Common myeloid progenitor, CD34-positive (primary cell): Measurements from ENCODE around the gene GSG1.

Experiments
- CTCF ChIA-PET: fragments of 350-600 bp; sonication (Branson Sonifier 250); formaldehyde crosslinking; loops from one replicate; lab custom pipeline; 2021; ENCODE audit warnings: antibody characterized with exemption; lab: Charles Lee
- POLR2A ChIA-PET: fragments of 350-600 bp; sonication (Branson Sonifier 250); formaldehyde crosslinking; loops from one replicate; lab custom pipeline; 2021; ENCODE audit warnings: antibody characterized with exemption; lab: Charles Lee
- DNase-seq, 3 donors: peaks; one replicate each; pipeline versions ENCODE4 v3.0.0 to v3.0.0-alpha.2; 2013
- H3K27ac ChIP-seq, 2 experiments: 1 replicate in 1 of 2; 2 replicates in 1 of 2; pipeline ENCODE4 v1.7.0; 2013; ENCODE audit warnings: inconsistent platforms in 2 of 2, low read length in 2 of 2, mild to moderate bottlenecking in 2 of 2, low read depth in 1 of 2, moderate library complexity in 1 of 2; ENCODE audit not compliant: severe bottlenecking in 2 of 2, insufficient read depth in 1 of 2, poor library complexity in 1 of 2
- H3K27me3 ChIP-seq, 5 experiments: replicated peaks in 2 of 5; 1 replicate in 3 of 5; 2 replicates in 2 of 5; pipeline versions ENCODE4 v1.6.1 to v1.7.0; 2013; ENCODE audit warnings: low read length in 4 of 5, mild to moderate bottlenecking in 2 of 5, moderate library complexity in 2 of 5, inconsistent platforms in 1 of 5; ENCODE audit not compliant: insufficient read depth in 5 of 5, control insufficient read depth in 4 of 5
- H3K36me3 ChIP-seq, 4 experiments: 1 replicate in 2 of 4; 2 replicates in 2 of 4; pipeline versions ENCODE4 v1.6.1 to v1.7.0; 2013; ENCODE audit warnings: low read length in 3 of 4, control low read depth in 1 of 4, mild to moderate bottlenecking in 1 of 4; ENCODE audit not compliant: control insufficient read depth in 4 of 4, insufficient read depth in 4 of 4
- H3K4me1 ChIP-seq, 4 experiments: 1 replicate in 3 of 4; 2 replicates in 1 of 4; pipeline versions ENCODE4 v1.6.1 to v1.7.1; 2013; ENCODE audit warnings: low read length in 3 of 4, mild to moderate bottlenecking in 3 of 4, control low read depth in 1 of 4, inconsistent platforms in 1 of 4, moderate library complexity in 1 of 4; ENCODE audit not compliant: control insufficient read depth in 4 of 4, insufficient read depth in 4 of 4; ENCODE audit errors: control extremely low read depth in 1 of 4
- H3K4me3 ChIP-seq, 7 experiments: 1 replicate in 4 of 7; 2 replicates in 3 of 7; pipeline versions ENCODE4 v1.5.1 to v1.7.0; 2013; ENCODE audit warnings: mild to moderate bottlenecking in 7 of 7, low read length in 6 of 7, moderate library complexity in 6 of 7, inconsistent platforms in 2 of 7, low read depth in 2 of 7, control low read depth in 1 of 7; ENCODE audit not compliant: insufficient read depth in 4 of 7, control insufficient read depth in 1 of 7; ENCODE audit errors: extremely low read depth in 1 of 7
- H3K9me3 ChIP-seq, 5 experiments: 1 replicate in 4 of 5; 2 replicates in 1 of 5; pipeline versions ENCODE4 v1.6.1 to v1.7.1; 2013; ENCODE audit warnings: low read length in 4 of 5, mild to moderate bottlenecking in 2 of 5, inconsistent platforms in 1 of 5, low read depth in 1 of 5, moderate library complexity in 1 of 5; ENCODE audit not compliant: control insufficient read depth in 4 of 5, insufficient read depth in 2 of 5; ENCODE audit errors: control extremely low read depth in 1 of 5
- WGBS: methylation state at CpG from one replicate; pipeline ENCODE4 v1.1.5; 2013; ENCODE audit not compliant: insufficient coverage; 5-methylcytosine and 5-hydroxymethylcytosine counted together

Gene GSG1

GRCh38 chr12:13093848-13094220 is 9.6 kb downstream of the GSG1 start:
- peaks cover 0 to 2% (median 0%) of the 10 kb centered on the region in 4 experiments for H3K36me3 ChIP-seq
- ChIA-PET POLR2A (interaction anchor here (0.6 kb wide), 1 partner anchor 548 kb away, joined by 3 read pairs; no protein-coding TSS in a partner anchor), CTCF (interaction anchor here (1.0 to 4.3 kb wide), 5 partner anchors 9 to 118 kb away, joined by 3 to 22 read pairs (median 4); no protein-coding TSS in a partner anchor)
- peak in 2 of 3 donors; percentile 25 to 45 for DNase-seq
- no peak overlapping the region for H3K27ac ChIP-seq
- WGBS, result 47% methylated on average over 2 of the region's 2 CpGs
- H3K4me1 ChIP-seq, result peaks cover 6 to 31% (median 26%) of the 10 kb centered on the region in 4 experiments
- H3K27me3 ChIP-seq, result no peaks in the 10 kb centered on the region
- H3K4me3 ChIP-seq, result no peak overlapping the region
- H3K9me3 ChIP-seq, result no peaks in the 10 kb centered on the region

- Histone ChIP-seq H3K27ac (no peak overlapping the region), H3K4me1 (peaks cover 3 to 26% (median 20%) of the 10 kb centered on the region in 4 experiments)
These were observed 10.1 kb downstream of the GSG1 start for GRCh38 chr12:13093191-13093847.

GRCh38 chr12:13091832-13092231 is 11.6 kb downstream of the GSG1 start:
- CTCF ChIA-PET, result no interaction called here
- no peak overlapping the region for H3K4me3 ChIP-seq
- 100% methylated on average over 5 of the region's 6 CpGs for WGBS
- no peaks in the 10 kb centered on the region for H3K27me3 ChIP-seq
- peaks cover 0 to 3% (median 0%) of the 10 kb centered on the region in 4 experiments for H3K36me3 ChIP-seq
- H3K9me3 ChIP-seq, result no peaks in the 10 kb centered on the region
- DNase-seq, result no peak
- H3K27ac ChIP-seq, result no peak overlapping the region
- POLR2A ChIA-PET, result no interaction called here
- peaks cover 0 to 12% (median 7%) of the 10 kb centered on the region in 4 experiments for H3K4me1 ChIP-seq

More at GRCh38 chr12:13093191-13093847, 10.1 kb downstream of the GSG1 start:
- ChIA-PET POLR2A (no interaction called here), CTCF (interaction anchor here (1.0 to 4.3 kb wide), 5 partner anchors 8 to 118 kb away, joined by 3 to 22 read pairs (median 4); no protein-coding TSS in a partner anchor)
- no peak for DNase-seq
- H3K4me3 ChIP-seq, result no peak overlapping the region
- H3K9me3 ChIP-seq, result no peaks in the 10 kb centered on the region
- H3K27me3 ChIP-seq, result no peaks in the 10 kb centered on the region
- peaks cover 0 to 3% (median 0%) of the 10 kb centered on the region in 4 experiments for H3K36me3 ChIP-seq
- WGBS, result 94% methylated on average over 6 of the region's 7 CpGs

- H3K36me3 ChIP-seq, result peaks cover 0 to 3% (median under 1%) of the 10 kb centered on the region in 4 experiments
- no peak overlapping the region for H3K4me3 ChIP-seq
- H3K27ac ChIP-seq, result no peak overlapping the region
- H3K4me1 ChIP-seq, result peaks cover 0 to 12% (median 7%) of the 10 kb centered on the region in 4 experiments
- H3K9me3 ChIP-seq, result no peaks in the 10 kb centered on the region
- ChIA-PET POLR2A (interaction anchor here (0.7 kb wide), 1 partner anchor 10 kb away, joined by 4 read pairs; no protein-coding TSS in a partner anchor), CTCF (interaction anchor here (1.1 to 2.0 kb wide), 3 partner anchors 119 to 122 kb away, joined by 3 to 5 read pairs (median 4); no protein-coding TSS in a partner anchor)
- WGBS, result 76% methylated on average over 2 of the region's 4 CpGs
- DNase-seq, result no peak
- no peaks in the 10 kb centered on the region for H3K27me3 ChIP-seq
These were observed 13.4 kb downstream of the GSG1 start for GRCh38 chr12:13090054-13090453.

GRCh38 chr12:13088496-13088895 is 15.0 kb downstream of the GSG1 start:
- POLR2A ChIA-PET, result interaction anchor here (0.5 kb wide), 1 partner anchor 208 kb away, joined by 3 read pairs; no protein-coding TSS in a partner anchor
- no peaks in the 10 kb centered on the region for H3K27me3 ChIP-seq
- no peaks in the 10 kb centered on the region for H3K9me3 ChIP-seq
- H3K4me3 ChIP-seq, result no peak overlapping the region
- H3K36me3 ChIP-seq, result peaks cover 3 to 6% (median 5%) of the 10 kb centered on the region in 4 experiments
- no peak for DNase-seq
- H3K4me1 ChIP-seq, result peaks cover 0 to 3% (median 0%) of the 10 kb centered on the region in 4 experiments
- CTCF ChIA-PET, result interaction anchor here (0.8 to 2.6 kb wide), 6 partner anchors 8 to 125 kb away, joined by 3 to 14 read pairs (median 4); no protein-coding TSS in a partner anchor
- no peak overlapping the region for H3K27ac ChIP-seq
- no CpG with 5 or more reads among the region's 4 CpGs for WGBS

GRCh38 chr12:13087766-13088165 is 15.7 kb downstream of the GSG1 start:
- H3K27me3 ChIP-seq, result no peaks in the 10 kb centered on the region
- 99% methylated on average over 5 of the region's 5 CpGs for WGBS
- peaks cover 0 to 6% (median 2%) of the 10 kb centered on the region in 4 experiments for H3K4me1 ChIP-seq
- H3K27ac ChIP-seq, result no peak overlapping the region
- no peak overlapping the region for H3K4me3 ChIP-seq
- peaks cover 3 to 6% (median 5%) of the 10 kb centered on the region in 4 experiments for H3K36me3 ChIP-seq
- H3K9me3 ChIP-seq, result no peaks in the 10 kb centered on the region
- ChIA-PET CTCF (interaction anchor here (1.0 to 2.6 kb wide), 6 partner anchors 22 to 126 kb away, joined by 3 to 14 read pairs (median 4); partner anchors contain the start of gene EMP1), POLR2A (no interaction called here)
- DNase-seq, result no peak
